Placental epithelial cell (primary cell): ENCODE data around the gene C2orf15. TPM values are rescaled to one million over a fixed set of nuclear protein-coding genes. Genes with fewer than 3 reads are reported as not detected.

Source experiments
- small RNA-seq: library from RNA; depleted of rRNA; stranded (forward); fragments of <200 nt; gene quantifications from one replicate; pipeline ENCODE3, GENCODE V24; 2012
- total RNA-seq: library from RNA; depleted of rRNA; stranded (reverse); fragments of >200 nt; gene quantifications from 2 replicates; pipeline ENCODE4 v1.2.3, GENCODE V29; 2012

Gene C2orf15
- 0.22 and 0.79 TPM in 2 replicates for total RNA-seq

GRCh38 chr2:99141110-99142108 is at the start of gene C2orf15:
Gene C2orf15, plus strand, starts transcription at chr2:99141707. Its CDS starts 8,852 bp downstream, at chr2:99150559.

GRCh38 chr2:99154643-99155536 is 13.4 kb downstream of the C2orf15 start, which contains the start of the genes LIPT1 and TSGA10:
Gene LIPT1, plus strand, starts transcription at chr2:99154967. Its CDS starts 6,991 bp downstream, at chr2:99161958.
Gene TSGA10, minus strand, starts transcription at chr2:99154942. Its CDS starts 45,503 bp downstream, at chr2:99109439.

GRCh38 chr2:99180755-99181623 is 39.5 kb downstream of the C2orf15 start, which contains the start of the genes MITD1 and MRPL30:
Gene MITD1, minus strand, starts transcription at chr2:99181058. Its CDS starts 77 bp downstream, at chr2:99180981.
Gene MRPL30, plus strand, starts transcription at chr2:99181184. Its CDS starts 5,020 bp downstream, at chr2:99186204.

Small RNA genes within 50 kb of the gene (small RNA-seq; reads per million reads assigned to genes)
- not detected for gene AC092587.1

Other genes starting within 250 kb of the C2orf15 start
- 0.65 and 0.79 TPM in 2 replicates for gene CRACDL, start 205.5 kb upstream of the C2orf15 start, total RNA-seq
- gene TSGA10, start 13.2 kb downstream of the C2orf15 start, total RNA-seq, result 2.9 and 6.7 TPM in 2 replicates
- gene LIPT1, start 13.3 kb downstream of the C2orf15 start, total RNA-seq, result 2.4 and 3.0 TPM in 2 replicates
- gene MITD1, start 39.4 kb downstream of the C2orf15 start, total RNA-seq, result 17.1 and 18.1 TPM in 2 replicates
- gene MRPL30, start 39.5 kb downstream of the C2orf15 start, total RNA-seq, result 30.4 and 35.7 TPM in 2 replicates
- not detected in 2 replicates for gene LYG2, start 114.0 kb downstream of the C2orf15 start, total RNA-seq
- gene LYG1, start 159.5 kb downstream of the C2orf15 start, total RNA-seq, result 0.79 TPM in 1 of 2 replicates, not detected in the other
- 33.0 and 59.8 TPM in 2 replicates for gene TXNDC9, start 194.6 kb downstream of the C2orf15 start, total RNA-seq
- gene EIF5B, start 195.7 kb downstream of the C2orf15 start, total RNA-seq, result 12.2 and 16.1 TPM in 2 replicates